ENCODE data around the gene SRSF3. TPM values are rescaled to one million over a fixed set of nuclear protein-coding genes. Genes with fewer than 3 reads are reported as not detected.

The SRSF3 gene
- polyA plus RNA-seq, 1 donor from 2014 or later = 393 TPM

DNA sequence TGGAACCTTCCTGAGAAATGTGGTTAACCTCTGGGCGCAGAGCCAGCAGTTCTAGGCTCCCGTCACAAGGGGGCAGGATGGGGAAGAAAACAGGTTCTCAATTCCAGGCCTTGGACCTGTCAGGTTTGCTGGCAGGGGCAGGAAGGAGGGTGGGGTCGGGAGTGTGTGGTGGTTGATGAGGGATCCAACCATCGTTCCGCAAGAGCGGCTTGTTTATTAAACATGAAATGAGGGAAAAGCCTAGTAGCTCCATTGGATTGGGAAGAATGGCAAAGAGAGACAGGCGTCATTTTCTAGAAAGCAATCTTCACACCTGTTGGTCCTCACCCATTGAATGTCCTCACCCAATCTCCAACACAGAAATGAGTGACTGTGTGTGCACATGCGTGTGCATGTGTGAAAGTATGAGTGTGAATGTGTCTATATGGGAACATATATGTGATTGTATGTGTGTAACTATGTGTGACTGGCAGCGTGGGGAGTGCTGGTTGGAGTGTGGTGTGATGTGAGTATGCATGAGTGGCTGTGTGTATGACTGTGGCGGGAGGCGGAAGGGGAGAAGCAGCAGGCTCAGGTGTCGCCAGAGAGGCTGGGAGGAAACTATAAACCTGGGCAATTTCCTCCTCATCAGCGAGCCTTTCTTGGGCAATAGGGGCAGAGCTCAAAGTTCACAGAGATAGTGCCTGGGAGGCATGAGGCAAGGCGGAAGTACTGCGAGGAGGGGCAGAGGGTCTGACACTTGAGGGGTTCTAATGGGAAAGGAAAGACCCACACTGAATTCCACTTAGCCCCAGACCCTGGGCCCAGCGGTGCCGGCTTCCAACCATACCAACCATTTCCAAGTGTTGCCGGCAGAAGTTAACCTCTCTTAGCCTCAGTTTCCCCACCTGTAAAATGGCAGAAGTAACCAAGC lies 29.6 kb downstream of the SRSF3 start:
- no peaks in the 10 kb centered on the region for H3K9me3 ChIP-seq (ENCODE audit: low read length)
- no peaks in the 10 kb centered on the region for H3K36me3 ChIP-seq (ENCODE audit: insufficient read depth, low read length)
- no peak overlapping the region for H3K4me2 ChIP-seq (ENCODE audit: low read length)
- no peak overlapping the region for H3K4me3 ChIP-seq (ENCODE audit: low read length)
- no peak for TF ChIP-seq EP300 (conservative IDR thresholded peaks at IDR 0.05; ENCODE audit: poor library complexity, severe bottlenecking)
- TF ChIP-seq RAD21 (conservative IDR thresholded peaks at IDR 0.05) = peak; percentile 86
- peak; percentile 95 for TF ChIP-seq SMC3 (conservative IDR thresholded peaks at IDR 0.05; ENCODE audit: poor library complexity)
- TF ChIP-seq, protein P1, sequence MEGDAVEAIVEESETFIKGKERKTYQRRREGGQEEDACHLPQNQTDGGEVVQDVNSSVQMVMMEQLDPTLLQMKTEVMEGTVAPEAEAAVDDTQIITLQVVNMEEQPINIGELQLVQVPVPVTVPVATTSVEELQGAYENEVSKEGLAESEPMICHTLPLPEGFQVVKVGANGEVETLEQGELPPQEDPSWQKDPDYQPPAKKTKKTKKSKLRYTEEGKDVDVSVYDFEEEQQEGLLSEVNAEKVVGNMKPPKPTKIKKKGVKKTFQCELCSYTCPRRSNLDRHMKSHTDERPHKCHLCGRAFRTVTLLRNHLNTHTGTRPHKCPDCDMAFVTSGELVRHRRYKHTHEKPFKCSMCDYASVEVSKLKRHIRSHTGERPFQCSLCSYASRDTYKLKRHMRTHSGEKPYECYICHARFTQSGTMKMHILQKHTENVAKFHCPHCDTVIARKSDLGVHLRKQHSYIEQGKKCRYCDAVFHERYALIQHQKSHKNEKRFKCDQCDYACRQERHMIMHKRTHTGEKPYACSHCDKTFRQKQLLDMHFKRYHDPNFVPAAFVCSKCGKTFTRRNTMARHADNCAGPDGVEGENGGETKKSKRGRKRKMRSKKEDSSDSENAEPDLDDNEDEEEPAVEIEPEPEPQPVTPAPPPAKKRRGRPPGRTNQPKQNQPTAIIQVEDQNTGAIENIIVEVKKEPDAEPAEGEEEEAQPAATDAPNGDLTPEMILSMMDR (IDR thresholded peaks at IDR 0.05; ENCODE audit: poor library complexity, severe bottlenecking) = peak; percentile 92
- TF ChIP-seq POLR2AphosphoS5 (IDR thresholded peaks at IDR 0.05) = no peak
- H3K27ac ChIP-seq (ENCODE audit: low read length) = no peak overlapping the region
- no peaks in the 10 kb centered on the region for H3F3A ChIP-seq (ENCODE audit: insufficient read depth, low read length, poor library complexity, severe bottlenecking)
- no peaks in the 10 kb centered on the region for H3K79me2 ChIP-seq (replicated peaks; ENCODE audit: insufficient read depth, low read length)
- no peak overlapping the region for H3K9ac ChIP-seq (ENCODE audit: low read length)
- H2AFZ ChIP-seq (ENCODE audit: low read depth, low read length) = no peak overlapping the region
- H4K20me1 ChIP-seq (ENCODE audit: insufficient read depth) = no peaks in the 10 kb centered on the region
- no peaks in the 10 kb centered on the region for H3K27me3 ChIP-seq (ENCODE audit: insufficient read depth, low read depth, low read length)
- no peaks in the 10 kb centered on the region for H3K9me2 ChIP-seq (ENCODE audit: insufficient read depth, low read length)

DNA sequence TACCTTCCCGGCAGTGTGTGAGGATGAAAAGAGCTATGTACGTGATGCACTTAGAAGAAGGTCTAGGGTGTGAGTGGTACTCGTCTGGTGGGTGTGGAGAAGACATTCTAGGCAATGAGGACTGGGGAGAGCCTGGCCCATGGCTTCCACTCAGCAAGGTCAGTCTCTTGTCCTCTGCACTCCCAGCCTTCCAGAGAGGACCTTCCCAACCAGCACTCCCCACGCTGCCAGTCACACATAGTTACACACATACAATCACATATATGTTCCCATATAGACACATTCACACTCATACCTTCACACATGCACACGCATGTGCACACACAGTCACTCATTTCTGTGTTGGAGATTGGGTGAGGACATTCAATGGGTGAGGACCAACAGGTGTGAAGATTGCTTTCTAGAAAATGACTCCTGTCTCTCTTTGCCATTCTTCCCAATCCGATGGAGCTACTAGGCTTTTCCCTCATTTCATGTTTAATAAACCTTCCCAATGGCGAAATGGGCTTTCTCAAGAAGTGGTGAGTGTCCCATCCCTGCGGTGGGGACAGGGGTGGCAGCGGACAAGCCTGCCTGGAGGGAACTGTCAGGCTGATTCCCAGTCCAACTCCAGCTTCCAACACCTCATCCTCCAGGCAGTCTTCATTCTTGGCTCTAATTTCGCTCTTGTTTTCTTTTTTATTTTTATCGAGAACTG lies 30.4 kb downstream of the SRSF3 start:
- Histone ChIP-seq H3K27ac (ENCODE audit: low read length) (no peak overlapping the region), H3K36me3 (ENCODE audit: insufficient read depth, low read length) (no peaks in the 10 kb centered on the region), H3F3A (ENCODE audit: insufficient read depth, low read length, poor library complexity, severe bottlenecking) (no peaks in the 10 kb centered on the region), H4K20me1 (ENCODE audit: insufficient read depth) (no peaks in the 10 kb centered on the region), H3K4me2 (ENCODE audit: low read length) (no peak overlapping the region), H3K79me2 (replicated peaks; ENCODE audit: insufficient read depth, low read length) (no peaks in the 10 kb centered on the region), H2AFZ (ENCODE audit: low read depth, low read length) (no peak overlapping the region), H3K27me3 (ENCODE audit: insufficient read depth, low read depth, low read length) (no peaks in the 10 kb centered on the region), H3K9me2 (ENCODE audit: insufficient read depth, low read length) (no peaks in the 10 kb centered on the region), H3K9me3 (ENCODE audit: low read length) (no peaks in the 10 kb centered on the region), H3K9ac (ENCODE audit: low read length) (no peak overlapping the region), H3K4me3 (ENCODE audit: low read length) (no peak overlapping the region)
- no peak for TF ChIP-seq MXI1 (conservative IDR thresholded peaks at IDR 0.05; ENCODE audit: poor library complexity, severe bottlenecking)
- TF ChIP-seq, protein P1 (IDR thresholded peaks at IDR 0.05; ENCODE audit: poor library complexity, severe bottlenecking) = no peak
- TF ChIP-seq EP300 (conservative IDR thresholded peaks at IDR 0.05; ENCODE audit: poor library complexity, severe bottlenecking) = no peak
- TF ChIP-seq RAD21 (conservative IDR thresholded peaks at IDR 0.05) = no peak
- TF ChIP-seq, protein P2, sequence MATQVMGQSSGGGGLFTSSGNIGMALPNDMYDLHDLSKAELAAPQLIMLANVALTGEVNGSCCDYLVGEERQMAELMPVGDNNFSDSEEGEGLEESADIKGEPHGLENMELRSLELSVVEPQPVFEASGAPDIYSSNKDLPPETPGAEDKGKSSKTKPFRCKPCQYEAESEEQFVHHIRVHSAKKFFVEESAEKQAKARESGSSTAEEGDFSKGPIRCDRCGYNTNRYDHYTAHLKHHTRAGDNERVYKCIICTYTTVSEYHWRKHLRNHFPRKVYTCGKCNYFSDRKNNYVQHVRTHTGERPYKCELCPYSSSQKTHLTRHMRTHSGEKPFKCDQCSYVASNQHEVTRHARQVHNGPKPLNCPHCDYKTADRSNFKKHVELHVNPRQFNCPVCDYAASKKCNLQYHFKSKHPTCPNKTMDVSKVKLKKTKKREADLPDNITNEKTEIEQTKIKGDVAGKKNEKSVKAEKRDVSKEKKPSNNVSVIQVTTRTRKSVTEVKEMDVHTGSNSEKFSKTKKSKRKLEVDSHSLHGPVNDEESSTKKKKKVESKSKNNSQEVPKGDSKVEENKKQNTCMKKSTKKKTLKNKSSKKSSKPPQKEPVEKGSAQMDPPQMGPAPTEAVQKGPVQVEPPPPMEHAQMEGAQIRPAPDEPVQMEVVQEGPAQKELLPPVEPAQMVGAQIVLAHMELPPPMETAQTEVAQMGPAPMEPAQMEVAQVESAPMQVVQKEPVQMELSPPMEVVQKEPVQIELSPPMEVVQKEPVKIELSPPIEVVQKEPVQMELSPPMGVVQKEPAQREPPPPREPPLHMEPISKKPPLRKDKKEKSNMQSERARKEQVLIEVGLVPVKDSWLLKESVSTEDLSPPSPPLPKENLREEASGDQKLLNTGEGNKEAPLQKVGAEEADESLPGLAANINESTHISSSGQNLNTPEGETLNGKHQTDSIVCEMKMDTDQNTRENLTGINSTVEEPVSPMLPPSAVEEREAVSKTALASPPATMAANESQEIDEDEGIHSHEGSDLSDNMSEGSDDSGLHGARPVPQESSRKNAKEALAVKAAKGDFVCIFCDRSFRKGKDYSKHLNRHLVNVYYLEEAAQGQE (IDR thresholded peaks at IDR 0.05; ENCODE audit: borderline replicate concordance) = no peak
- no peak for TF ChIP-seq POLR2AphosphoS5 (IDR thresholded peaks at IDR 0.05)
- no peak for TF ChIP-seq EZH2 (IDR thresholded peaks at IDR 0.05; ENCODE audit: borderline replicate concordance, insufficient read depth, low read length, poor library complexity, severe bottlenecking)
- no peak for TF ChIP-seq TAF1 (IDR thresholded peaks at IDR 0.05; ENCODE audit: low read depth)
- TF ChIP-seq SMC3 (conservative IDR thresholded peaks at IDR 0.05; ENCODE audit: poor library complexity) = no peak
